HS-5 (cell line): ENCODE data around the gene UBLCP1.
"Not testable (repeated sequence)": the region's sequence is repeated elsewhere in the genome, so short reads cannot be mapped to it uniquely, and the experiment has no call there.

ENCODE experiments used
- DNase-seq: peaks from one replicate; pipeline ENCODE4 v3.0.0-alpha.2; 2012; ENCODE audit warnings: low read depth

The UBLCP1 gene

DNA sequence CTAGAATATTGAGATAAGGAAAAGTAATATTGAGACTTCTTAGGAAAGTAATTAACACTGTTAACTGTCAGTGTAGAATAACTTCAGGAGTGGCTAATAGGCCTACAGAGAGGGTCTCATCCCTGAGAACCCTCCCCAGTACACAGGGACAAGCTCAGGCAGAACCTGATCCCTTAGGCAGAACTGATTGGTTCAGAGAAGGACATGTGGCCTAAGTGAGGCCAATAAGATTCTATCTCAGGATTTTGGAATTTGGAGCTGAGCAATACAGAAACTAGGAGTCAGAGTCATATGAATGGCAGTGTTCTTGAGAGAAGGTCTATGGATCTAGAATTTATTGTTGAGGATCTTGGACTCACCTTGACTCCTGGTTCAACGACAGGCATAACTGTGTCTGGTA, 10.9 kb upstream of the UBLCP1 start:
- no peak for DNase-seq

GRCh38 chr5:159257007-159257406, 6.1 kb upstream of the UBLCP1 start:
- no peak for DNase-seq

GRCh38 chr5:159257629-159258283, 5.3 kb upstream of the UBLCP1 start:
- DNase-seq = no peak

DNA sequence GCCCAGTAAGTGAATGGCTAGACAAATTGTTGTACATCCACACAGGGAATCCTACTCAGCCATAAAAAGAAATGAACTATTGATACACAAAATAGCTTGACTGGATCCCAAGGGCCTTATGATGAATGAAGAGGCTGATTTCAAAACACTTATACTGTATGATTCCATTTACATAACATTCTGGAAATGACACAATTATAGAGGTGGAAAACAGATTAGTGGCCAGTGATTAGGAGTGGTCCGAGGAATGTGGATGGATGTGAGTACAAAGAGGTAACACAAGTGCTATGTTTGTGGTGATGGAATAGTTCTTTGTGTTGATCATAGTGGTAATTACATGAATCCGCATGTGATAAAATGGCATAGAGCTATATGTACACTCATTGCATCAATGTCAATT, 4.7 kb upstream of the UBLCP1 start:
- DNase-seq = no peak

DNA sequence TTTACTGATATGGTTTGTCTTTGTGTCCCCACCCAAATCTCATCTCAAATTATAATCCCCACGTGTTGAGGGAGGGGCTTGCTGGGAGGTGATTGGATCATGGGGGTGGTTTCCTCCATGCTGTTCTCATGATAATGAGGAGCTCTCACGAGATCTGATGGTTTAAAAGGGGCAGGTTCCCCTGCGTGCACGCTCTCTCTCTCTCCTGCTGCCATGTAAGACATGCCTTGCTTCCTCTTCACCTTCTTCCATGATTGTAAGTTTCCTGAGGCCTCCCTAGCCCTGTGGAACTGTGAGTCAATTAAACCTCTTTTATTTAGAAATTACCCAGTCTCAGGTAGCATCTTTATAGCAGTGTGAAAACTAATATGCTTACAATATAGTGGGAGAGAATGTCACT, 2.9 kb upstream of the UBLCP1 start:
- not testable (repeated sequence) for DNase-seq

DNA sequence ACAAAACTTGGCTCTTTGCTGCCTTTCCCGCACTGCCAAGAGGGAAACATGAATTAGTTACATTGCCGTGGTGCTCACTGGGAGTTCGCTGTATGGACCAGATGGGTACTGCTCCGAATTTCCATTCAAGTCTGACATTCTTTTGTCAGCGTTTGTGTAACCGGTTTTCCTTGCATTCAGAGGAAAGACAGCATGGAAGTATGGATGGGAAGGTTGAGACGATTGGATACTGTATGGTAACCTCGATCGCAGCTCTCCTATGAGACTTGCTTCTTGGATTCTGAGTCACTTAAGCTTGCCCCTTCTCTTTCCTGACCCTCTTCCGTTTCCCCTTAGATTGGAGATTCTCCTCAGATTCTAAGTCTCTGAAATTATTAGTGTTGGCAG, 625 bp upstream of the UBLCP1 start:
- DNase-seq = no peak

- DNase-seq = no peak
These were observed 447 bp downstream of the UBLCP1 start for GRCh38 chr5:159263569-159263905.

GRCh38 chr5:159266764-159267163, 3.7 kb downstream of the UBLCP1 start:
- not testable (repeated sequence) for DNase-seq

DNA sequence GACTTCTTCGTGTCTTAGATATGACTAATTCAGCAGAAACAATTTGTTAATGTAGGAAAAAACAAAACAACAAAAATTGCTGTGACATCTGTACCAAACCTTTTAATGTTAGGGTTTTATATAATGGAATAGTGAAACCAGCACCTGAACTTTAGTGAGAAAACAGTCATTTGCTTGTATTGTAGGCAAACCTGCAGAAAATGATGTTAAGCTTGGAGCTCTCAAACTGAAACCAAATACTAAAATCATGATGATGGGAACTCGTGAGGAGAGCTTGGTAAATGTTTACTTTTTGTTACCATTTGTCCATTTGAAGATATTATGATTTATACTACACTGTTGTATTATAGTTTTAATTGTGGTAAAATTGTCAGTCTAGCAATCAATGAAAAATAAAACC, 6.6 kb downstream of the UBLCP1 start:
- DNase-seq = no peak

GRCh38 chr5:159273923-159274322, 10.8 kb downstream of the UBLCP1 start:
- no peak for DNase-seq

GRCh38 chr5:159274676-159275075, 11.6 kb downstream of the UBLCP1 start:
- no peak for DNase-seq

- no peak for DNase-seq
These were observed 23.4 kb downstream of the UBLCP1 start for GRCh38 chr5:159286420-159287035.

GRCh38 chr5:159290741-159291140, 27.7 kb downstream of the UBLCP1 start:
- no peak for DNase-seq

- DNase-seq = no peak
These were observed 31.8 kb downstream of the UBLCP1 start for GRCh38 chr5:159294921-159295320.

DNA sequence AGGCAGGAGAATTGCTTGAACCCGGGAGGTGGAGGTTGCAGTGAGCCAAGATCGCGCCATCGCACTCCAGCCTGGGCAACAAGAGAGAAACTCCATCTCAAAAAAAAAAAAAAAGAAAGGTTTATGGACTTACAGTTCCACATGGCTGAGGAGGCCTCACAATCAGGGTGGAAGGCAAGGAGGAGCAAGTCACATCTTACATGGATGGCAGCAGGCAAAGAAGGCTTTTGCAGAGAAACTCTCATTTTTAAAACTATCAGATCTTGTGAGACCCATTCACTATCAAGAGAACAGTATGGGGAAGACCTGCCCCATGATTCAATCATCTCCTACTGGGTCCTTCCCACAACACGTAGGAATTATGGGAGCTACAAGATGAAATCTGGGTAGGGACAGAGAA, 34.2 kb downstream of the UBLCP1 start:
- not testable (repeated sequence) for DNase-seq

DNA sequence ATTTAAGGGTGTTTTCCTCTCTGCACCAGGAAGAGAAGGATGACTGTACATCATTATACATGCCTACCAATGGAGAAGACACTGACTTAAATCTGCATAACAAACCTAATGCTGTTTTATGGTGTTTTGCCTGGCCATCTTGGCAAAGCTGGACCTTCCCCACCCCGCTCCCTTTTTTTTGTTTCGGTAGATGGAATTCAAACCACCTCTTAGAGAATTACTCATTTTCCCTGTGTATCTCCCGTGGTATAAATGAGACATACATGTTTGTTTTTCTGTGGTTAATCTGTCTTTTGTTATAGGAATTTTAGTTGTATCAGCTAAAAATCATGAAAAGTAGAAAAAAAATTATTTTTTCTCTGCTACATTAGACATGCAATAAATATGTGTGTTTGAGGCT, 38.4 kb downstream of the UBLCP1 start:
- DNase-seq = no peak

DNA sequence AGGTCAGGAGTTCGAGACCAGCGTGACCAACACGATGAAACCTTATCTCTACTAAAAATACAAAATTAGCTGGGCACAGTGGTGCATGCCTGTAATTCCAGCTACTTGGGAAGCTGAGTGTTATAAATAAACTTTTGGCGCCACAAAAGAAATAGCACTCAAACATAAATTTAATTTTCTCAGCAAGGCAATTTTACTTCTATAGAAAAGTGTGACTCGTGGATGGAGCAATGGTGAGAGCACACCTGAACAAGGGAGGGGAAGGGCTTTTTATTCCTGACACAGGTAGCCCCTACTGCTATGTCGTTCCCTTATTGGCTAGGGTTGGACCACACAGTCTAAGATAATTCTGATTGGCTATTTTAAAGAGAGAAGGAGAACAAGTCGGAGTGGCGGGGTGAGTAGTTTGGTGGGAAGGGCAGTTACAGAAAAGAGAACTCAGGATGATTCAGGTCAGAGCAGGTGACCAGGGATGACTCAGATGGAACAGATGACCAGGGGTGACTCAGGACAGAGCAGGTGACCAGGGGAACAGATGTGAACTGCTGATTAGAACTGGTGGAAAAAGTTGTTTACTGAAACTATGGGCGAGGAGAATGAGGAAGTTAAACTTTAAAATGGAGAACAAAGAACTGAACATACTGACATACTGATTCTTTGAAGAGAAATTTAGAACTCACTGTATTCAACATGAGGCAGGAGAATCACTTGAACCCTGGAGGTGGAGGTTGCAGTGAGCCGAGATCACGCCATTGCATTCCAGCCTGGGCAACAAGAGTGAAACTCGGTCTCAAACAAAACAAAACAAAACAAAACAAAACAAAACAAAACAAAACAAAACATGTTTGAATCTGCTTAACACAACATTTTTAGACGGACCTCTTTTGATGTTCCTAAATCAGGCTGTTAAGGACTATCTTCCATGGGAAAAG, 39.1 kb downstream of the UBLCP1 start:
- DNase-seq = not testable (repeated sequence)

- DNase-seq = no peak
These were observed 40.2 kb downstream of the UBLCP1 start for GRCh38 chr5:159303286-159303685.

- no peak for DNase-seq
These were observed 42.0 kb downstream of the UBLCP1 start for GRCh38 chr5:159304961-159305595.

DNA sequence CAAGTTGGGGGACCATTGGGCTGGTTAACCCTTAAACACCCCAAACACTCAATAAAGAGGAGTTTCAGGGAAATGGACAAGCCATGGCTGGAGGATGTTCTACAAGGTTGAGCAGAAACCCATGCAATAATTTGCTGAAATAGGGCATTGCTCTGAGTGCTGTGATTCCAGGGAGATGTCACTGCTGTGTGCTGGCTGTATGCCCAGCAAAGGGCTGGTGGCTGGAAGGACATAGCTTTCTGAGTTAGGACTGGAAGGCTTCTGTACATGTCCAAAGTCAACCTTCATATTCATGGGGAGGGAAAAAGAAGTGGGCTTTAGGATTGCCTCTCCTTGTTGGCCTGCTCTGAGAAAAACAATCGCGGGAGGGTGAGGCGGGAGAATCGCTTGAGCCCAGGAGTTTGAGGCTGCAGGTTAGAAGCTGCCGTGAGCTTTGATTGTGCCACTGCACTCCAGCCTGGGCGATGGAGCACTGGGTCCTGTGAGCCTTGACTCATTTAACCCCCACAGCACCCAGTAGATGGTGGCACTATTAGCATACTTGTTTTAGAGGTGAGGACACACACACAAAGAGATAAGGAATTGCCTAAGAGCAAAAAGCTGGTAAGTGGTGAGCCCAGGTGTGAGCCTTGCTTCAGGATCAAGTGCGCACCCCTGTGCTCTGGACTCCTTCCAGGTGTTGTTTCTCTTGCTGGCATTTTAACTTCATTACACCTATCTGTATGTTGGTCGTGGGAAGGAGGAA, 46.8 kb downstream of the UBLCP1 start:
- DNase-seq = no peak

DNA sequence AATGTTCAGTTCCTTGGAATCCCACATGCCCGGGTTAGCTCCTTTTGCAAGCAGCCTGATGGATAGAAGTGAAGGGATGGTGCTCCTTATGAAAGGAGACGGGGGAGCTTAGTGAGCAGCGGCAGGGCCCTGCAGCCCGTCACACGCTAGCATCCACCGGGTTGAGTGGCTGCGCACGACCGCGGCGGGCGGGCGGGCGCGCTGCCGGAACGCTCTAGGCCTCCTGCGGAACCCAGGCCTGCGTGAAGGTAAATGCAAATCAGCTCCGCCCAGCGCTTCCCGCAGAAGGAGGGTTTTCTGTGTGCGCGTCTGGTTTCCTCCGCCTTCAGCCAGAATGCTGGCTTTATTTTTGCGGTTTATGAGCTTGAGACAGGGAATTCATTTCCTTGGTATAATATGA, 47.4 kb downstream of the UBLCP1 start:
- no peak for DNase-seq

DNA sequence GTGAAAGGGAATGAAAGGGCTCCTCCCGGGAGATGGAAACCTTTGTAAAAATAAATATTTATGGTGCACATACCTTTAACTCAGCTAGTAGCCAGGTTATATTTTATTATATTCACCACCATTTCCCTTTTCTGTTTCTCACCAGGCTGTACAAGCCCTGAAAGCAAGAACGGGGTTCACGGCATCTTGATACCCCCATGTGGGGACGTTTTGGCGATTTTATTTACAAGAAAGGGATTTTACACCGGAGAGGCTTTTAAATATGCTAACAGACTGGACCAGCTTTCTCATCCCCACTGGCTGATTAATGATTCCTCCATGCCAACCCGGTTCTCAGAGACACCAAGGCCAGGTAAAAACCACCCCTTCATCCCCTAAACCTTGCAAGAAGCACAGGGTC, 48.0 kb downstream of the UBLCP1 start:
- DNase-seq = no peak
